ENCODE results near the gene SGPL1.
"Not testable (repeated sequence)": the region's sequence is repeated elsewhere in the genome, so short reads cannot be mapped to it uniquely, and the experiment has no call there.

The SGPL1 gene

DNA sequence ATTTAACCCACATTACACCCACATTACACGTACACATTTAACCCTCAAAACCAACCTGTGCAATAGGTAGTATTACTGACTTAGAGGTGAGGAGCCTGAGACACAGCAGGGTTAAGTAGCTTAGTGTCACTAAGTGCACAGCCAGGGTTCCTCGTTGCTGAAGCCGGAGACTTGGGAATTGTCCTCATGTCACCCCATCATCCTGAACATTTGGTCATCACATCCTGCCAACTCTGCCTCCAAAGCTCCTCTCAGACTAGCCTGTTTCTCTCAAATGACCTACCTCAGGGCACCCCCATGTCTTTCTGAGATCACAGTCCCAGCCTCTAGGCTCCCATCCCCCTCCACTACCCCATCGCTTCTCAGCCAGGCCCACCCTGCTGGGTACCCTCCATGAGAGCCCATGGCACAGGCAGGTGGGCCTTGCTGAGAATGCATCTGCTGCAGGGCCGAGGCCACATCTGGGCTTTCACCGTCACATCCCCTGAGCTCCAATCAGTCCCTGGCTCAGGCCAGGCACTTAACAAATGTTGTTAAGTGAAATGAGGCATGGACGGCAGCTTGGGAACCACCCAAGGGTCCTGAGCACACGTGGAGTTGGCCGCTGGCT, 93.7 kb downstream of the SGPL1 start:
- DNase-seq: no peak

- DNase-seq: no peak
Observed at GRCh38 chr10:70910486-70911341, 95.0 kb downstream of the SGPL1 start.

DNA sequence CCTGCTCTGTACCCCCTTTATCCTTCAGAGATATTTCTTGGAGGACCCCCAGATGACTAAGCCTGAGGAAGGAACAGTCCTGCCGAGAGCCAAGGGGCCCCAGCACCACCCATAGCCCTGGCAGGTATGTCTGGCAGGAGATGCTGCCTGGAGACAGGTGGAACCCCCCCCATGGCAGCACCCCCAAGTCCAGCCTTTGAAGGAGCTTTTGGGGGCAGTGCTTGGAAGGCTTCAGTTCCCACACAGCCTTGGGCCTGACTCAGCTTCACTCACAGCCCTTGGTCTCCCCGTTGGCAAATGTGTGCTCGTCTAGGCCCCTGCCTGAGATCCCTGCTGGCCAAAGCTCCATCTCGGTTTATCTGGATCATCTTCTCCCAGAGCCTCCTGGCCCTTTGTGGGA, 95.6 kb downstream of the SGPL1 start:
- no peak for DNase-seq

GRCh38 chr10:70912556-70912955, 96.8 kb downstream of the SGPL1 start:
- DNase-seq: no peak

DNA sequence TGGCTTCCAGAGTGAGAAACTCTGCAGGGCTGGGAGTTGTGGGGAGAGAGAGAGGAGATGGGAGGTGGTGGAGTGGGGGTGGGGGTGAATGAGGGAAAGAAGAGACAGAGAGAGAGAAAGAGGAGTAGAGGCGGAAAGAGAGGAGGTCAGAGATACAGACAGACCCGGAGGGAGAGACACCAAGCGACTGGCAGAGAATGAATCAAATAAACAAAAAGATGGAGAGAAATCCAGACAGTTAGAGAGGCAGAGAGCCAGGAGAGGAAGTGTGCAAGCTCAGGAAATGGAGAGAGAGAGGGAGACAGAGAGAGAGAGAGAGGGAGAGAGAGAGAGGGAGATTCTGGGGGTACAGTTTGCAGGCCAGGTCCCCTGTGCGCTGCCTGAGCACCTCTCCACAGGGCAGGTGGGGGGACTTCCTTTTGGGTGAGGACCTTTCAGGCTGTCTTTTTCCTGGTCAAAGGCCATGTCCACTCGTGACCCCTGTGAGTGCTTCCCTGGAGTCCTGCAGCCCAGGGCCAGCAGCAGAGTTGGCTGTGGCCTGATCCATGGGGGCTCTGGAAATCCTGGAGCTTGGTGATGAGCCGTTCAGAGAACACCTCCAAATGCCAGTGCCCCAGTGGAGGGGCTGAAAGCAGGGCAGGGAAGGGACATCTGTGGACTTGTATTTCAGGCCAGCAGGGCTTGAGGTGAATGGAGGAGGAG, 97.6 kb downstream of the SGPL1 start:
- DNase-seq: no peak

DNA sequence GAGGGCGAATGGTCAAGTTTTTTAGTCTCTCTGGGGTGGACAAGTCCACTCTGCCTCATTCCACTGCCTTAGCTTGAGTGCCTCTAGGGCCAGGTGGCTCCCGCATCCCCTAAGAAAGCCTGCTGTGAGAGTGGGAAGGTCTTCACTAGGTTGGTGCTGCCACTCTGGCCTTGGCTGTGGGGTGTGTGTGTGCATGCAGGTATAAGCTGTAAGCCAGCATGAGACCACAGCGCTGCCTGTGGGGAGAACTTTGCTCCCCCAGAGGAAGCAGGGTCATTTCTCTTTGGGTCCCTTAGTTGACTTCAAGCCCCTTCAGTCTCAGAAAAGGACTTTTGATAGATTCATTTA, 98.1 kb downstream of the SGPL1 start:
- no peak for DNase-seq

DNA sequence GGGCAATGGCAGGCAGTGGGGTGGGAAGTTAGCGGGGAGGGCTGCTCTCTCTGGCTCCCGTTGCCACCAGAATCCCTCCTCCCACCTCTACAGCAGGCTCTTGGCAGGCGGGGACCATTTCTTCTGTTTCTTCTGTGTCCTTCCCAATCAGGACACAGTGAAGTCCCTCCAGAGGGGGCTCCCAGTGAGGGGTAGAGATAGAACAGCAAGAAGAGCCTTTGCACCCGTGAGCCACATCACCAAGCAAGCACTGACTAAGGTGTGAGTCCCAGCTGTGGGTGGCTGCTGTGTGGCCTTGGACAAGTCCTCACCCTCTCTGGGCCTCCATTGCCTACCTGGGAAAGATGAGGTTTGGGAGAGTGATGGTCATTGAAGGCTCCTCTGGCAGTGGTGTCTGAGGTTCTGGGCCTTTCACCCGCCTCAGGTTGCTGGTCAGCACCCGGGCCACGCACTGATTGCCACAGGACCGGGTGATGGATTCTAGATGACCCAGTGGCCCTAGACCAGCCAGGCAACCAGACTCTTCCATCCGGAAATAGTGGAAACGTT, 98.6 kb downstream of the SGPL1 start:
- DNase-seq: no peak

GRCh38 chr10:70915206-70915605, 99.5 kb downstream of the SGPL1 start:
- no peak for DNase-seq

DNA sequence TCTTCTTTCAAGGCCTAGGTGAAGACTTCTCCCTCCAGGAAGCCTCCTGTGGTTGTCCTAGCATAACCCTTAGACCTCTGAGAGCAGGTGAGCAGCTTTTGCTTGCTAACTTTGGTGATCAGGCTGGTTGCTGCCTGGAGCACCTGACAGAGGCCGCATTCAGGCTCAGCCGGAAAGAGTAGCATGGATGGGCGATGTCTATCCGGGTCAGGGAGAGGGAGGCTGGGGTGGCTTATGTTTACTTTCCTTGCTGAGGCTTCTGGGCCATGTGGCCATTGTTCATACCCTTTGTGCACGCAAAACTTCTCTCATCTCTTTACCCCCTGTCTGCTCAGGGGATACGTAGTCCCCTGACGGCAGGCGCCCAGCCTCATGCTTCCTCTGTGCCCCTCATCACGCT, 100.1 kb downstream of the SGPL1 start:
- DNase-seq: no peak

DNA sequence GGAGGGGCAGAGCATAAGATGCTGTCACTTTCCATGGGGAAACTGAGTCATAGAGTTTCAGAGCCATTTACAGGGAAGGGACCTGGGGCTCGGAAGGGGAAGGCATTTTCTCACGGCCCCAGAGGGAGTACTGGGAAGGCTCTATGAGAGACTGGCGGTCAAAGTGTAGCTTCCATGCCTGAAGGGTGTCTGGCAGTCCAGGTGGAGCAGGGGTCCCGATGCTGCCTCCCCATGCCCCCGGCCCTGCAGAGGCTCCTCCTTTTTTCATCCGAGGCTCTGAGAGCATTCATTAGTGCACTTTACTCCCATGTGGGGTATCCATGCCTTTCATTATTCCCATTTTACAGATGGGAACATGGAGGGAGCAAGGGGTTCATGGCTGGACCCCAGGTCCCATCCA, 100.5 kb downstream of the SGPL1 start:
- DNase-seq: no peak

DNA sequence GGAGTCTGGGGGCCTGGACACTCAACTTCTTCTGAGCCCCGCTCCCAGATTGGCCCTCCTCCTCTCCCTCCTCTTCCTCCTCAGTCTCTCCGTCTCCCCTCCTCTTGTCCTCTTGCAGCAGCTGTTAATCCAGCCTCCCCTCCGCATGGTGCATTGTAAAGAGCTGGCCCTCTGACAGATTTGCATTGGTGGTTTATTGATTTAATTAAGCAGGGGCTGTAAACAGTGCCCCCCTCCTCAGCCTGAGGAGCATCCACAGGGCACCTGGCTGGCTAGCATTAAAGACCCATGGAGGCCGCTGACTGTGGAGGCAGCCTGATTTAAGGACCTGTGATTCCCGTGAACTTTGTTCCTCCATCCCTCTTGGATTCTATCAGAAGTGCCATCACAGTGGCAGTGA, 101.5 kb downstream of the SGPL1 start:
- no peak for DNase-seq

- no peak for DNase-seq
Observed at GRCh38 chr10:70917635-70918034, 101.9 kb downstream of the SGPL1 start.

- DNase-seq: peak; percentile 75
Observed at GRCh38 chr10:70918851-70919530, 103.2 kb downstream of the SGPL1 start.

- not testable (repeated sequence) for DNase-seq
Observed at GRCh38 chr10:70919906-70920305, 104.2 kb downstream of the SGPL1 start.

- peak; percentile 94 for DNase-seq
Observed at GRCh38 chr10:70920519-70920918, 104.8 kb downstream of the SGPL1 start.

- no peak for DNase-seq
Observed at GRCh38 chr10:70921285-70921684, 105.5 kb downstream of the SGPL1 start.

GRCh38 chr10:70923696-70924095, 107.9 kb downstream of the SGPL1 start:
- no peak for DNase-seq

DNA sequence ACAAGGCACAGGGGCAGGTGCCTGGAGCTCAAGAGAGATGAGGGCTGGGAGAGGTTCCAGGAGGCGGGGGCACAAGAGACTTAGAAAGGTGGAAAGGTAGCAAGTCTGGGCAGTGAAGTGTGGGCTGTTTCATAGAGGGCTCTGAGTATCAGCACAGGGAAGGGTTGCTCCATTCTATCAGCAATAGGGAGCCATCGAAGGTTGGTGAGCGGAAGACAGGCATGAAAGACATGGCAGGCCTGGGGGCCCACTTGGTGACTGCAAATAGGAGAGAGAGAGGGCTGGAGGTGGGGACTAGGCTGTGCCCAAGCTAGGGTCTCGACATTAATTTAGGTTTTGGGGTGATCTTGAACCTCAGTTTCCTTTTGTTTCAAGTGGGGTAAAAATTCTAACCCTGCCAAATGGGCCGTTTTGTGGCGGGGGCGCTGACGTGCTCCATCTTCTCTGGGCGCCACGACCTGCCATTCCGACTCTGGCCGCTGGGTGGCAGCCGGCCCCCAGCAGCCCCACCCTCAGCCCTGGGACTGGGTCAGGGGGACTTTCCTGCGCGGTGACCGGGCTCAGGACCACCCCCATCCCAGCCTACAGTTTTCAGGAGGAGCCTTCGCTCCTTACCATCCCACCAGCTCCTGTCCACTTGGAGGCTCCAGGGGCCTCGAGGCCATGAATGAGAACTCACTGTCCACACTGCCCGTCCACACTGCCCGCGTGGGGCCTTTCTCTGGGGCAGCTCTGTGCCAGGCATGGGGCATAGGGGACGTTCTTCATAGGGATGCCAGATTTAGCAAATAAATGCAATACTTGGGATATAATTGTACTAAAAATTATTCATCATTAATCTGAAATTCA, 109.9 kb downstream of the SGPL1 start:
- peak; percentile 14 for DNase-seq

GRCh38 chr10:70926226-70927000, 110.7 kb downstream of the SGPL1 start:
- no peak for DNase-seq

DNA sequence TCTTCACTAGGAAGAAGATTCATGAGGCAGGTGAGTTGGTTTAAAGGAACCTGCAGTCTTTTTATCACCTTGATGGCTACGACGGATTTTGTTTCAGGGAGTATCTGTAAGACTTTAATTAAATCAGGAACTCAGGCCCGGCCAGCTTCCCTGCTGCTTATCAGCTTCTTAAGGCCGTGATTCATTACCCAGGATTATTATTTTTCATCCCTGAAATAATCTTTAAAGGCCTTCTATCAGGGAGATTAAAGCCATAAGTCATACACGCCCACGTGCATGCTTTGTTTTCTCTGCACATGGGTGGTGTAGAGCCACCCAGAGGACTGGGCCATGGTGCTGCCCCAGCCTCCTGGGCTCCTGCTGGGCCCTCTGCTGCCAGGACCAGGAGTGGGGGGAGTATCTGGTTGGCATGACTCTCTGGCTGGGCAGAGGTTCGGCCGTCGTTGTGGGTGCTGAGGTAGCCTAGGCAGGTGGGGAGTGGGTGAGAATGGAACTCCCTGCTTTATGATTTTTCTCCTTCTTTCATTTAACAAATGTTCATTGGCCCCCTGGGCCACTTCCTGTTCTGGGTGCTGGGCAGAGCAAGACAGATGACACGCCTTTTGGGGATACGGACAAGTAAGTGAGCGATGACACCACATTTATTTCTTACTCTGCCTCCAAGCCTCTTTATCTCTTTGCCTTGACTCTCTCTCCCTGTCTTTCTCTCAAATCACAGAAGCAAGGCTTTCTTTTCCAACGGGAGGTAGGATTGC, 111.6 kb downstream of the SGPL1 start:
- no peak for DNase-seq

- no peak for DNase-seq
Observed at GRCh38 chr10:70928140-70928539, 112.4 kb downstream of the SGPL1 start.
